Measurements from ENCODE around the gene PTRHD1.

The PTRHD1 gene

DNA sequence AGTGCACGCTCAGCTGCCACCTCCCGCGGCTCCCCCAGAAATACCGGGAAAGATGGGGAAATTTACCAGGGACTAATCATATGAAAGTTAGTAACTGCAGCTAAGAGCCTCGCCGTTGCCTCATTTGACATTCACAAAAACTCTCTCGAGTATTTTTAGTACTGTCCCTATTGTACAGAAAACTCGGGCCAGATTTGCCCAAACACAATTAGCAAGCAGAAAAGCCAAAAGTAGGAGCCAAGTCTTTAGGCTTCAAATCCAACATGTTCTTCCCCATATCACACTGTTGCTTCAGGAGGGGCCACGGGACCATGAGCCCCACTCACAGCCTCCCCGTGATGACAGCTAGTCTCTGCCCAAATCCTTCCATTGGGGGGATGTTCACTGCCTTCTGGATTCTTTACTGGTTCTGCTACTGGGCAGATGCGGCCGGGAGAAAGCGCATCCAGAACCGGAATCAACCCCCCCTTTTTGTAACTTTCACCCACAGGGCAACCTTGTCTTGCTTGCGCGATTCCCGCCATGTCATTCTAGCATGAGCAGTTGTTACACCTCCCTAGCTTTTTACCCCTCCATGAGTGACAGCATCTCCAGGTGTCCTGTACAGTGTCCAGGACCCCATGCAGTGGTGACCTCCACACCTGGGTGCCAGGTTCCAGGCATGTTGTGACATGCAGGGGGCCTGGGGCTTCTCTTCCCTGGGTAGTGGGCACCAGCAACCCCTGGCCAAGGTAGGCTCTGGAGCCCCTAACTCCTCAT is 35.2 kb upstream of the PTRHD1 start:
- DNase-seq, result no peak

DNA sequence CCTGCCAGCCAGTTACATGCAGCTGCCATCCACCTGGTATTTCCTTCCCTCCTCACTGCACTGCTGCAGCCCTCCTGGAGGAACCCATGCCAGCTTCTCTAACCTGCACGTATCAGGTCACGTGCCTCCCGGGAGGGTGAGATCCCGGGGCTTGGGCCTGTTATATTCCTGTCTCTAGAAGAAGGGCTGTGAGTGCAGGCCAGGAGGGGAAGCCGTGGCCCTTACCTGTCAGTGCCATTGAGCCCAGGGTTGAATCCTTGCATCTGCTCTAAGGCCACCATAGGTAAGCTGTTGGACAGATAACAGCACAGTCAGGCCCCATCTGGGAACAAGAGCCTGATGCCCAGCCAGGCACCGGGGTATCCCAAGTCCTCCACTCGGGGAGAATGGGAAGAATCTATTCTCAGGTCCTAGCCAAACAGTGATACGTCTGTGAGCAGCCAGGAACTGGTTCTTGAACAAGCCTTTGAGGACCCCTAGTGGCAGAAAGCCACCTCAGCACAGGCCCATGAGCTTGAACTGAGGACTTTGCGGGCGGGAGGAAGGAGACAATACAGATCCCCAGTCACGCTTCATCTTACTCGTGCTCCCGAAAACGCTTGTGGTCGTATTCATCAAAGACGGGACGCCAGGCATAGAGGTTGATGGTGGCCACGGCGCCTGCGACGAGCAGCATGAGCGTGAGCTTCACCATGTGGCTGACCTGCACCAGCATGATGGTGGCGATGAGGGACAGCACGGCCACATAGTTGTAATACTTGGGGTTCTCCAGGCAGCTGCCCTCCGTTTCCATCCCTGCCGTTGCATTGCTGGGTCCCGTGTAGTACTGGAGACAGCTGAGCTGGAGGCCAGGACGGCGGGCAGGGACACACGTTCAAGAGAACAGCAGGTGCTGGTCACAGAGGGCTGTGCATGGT is 34.4 kb upstream of the PTRHD1 start:
- peak; percentile 83 for DNase-seq

DNA sequence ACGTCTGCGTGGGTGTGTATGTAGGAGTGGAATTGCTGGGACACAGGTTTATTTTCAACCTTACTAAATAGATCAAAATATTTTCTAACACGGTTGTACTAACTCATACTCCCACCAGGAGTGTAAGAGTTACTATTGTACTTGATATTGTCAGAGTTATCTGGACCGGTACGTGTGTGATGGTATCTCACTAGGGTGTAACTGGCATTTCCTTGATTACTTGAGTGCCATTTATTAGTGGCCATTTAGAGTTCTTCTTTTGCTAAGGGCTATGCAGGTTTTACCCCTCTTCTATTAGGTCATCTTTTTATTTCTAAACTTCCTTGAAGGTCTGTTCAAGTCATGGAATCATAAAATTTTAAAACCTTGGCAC is 33.6 kb upstream of the PTRHD1 start:
- DNase-seq, result no peak

DNA sequence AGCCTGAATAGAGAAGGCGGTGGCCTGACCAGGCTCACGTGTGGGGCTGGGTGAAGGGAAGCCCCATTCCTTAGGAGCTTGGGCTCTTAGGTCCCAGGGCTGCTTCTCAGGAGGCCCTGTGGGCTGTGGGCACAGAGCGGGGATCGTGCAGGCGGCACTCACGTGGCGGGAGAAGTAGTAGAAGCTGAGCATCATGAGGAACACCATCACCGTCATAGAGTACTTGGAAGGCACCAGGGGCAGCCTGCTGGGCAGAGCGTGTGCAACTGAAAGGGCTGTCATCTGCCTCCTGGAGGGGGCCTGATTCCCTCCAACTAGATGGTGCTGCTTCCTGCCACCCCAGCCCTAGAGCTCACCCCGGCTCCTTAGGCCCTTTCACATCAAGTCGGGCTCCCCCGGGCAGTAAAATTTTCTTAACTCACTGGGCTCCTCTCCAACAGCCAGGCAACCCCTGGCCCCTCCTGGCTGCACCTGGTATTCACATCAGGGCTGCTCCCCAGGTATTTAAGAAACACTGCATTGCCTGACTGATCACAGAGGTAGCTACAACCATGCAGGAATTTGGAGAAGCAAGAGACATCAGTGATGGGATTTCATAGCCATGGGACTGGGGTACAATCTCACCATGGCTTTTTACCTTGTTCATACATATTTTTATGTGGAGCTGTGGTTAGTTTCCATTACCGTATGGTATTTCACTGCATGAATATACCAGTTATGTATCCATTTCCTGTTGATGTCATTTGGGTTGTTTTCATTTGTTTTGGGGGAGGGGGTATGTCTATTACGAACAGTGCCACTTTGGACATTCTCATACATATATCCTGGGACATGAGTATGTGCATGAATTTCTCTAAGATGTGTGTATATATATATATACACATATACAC is 32.9 kb upstream of the PTRHD1 start:
- no peak for DNase-seq

DNA sequence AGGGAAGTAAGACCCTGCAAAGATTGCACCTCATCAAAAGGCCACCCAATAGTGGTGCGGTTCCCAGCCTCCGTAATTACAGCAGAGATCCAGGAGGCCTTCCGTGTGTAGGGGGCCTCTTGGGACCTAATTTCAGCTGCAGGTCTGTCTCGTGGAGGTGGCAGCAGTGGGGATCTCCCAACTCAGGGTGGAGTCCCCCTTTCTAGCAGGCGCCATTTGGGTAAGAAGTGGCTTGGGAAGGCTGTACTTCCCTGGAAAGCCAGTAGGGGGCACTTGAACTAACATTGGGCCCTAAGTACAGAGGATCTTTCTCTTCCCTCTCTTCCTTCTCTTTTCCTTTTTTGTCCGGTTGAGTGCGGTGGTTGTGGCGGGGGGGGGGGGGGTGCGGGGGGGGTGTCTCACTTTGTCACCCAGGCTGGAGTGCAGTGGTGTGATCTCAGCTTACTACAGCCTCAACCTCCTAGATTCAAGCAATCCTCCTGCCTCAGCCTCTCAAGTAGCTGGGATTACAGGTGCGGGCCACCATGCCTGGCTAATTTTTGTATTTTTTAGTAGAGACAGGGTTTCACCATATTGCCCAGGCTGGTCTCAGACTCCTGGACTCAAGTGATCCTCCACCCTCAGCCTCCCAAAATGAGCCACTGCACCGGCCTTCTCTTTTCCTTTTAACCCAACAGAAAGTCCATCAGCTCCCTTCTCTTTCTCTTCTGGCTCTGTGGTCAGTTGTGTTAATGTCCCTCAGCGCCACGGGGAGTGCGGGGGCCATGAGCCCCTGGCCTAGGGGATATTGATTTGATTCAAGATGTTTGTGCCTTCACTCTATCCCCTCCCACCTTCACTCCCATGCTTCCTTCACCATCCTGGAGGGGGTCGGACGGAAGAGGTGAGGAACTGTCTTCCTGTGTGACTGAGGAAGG is 32.0 kb upstream of the PTRHD1 start:
- DNase-seq, result no peak

DNA sequence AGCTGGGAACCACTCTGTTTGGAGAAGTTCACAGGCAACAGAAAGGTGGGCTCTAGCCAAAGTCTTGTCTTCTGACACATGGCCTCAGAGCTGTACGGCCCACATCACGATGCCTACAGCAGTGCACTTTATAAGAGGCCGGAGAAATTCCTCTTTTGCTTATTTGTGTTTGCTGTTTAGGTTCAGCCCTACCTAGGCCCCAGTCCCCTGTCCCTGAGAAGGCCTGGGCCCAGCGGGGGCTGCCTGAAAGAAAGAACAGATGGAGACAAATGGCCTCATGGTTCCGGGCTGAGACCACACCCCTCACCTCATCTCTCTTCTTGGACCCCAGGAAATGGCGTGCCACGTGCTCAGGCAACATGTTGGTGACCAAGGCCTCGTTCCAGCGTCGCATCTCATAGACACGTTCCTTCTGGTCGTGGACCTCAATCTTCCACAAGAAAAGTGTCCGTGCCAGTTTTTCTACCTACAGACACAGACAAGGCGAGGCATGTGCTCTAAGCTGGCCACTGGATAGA is 30.9 kb upstream of the PTRHD1 start:
- no peak for DNase-seq

DNA sequence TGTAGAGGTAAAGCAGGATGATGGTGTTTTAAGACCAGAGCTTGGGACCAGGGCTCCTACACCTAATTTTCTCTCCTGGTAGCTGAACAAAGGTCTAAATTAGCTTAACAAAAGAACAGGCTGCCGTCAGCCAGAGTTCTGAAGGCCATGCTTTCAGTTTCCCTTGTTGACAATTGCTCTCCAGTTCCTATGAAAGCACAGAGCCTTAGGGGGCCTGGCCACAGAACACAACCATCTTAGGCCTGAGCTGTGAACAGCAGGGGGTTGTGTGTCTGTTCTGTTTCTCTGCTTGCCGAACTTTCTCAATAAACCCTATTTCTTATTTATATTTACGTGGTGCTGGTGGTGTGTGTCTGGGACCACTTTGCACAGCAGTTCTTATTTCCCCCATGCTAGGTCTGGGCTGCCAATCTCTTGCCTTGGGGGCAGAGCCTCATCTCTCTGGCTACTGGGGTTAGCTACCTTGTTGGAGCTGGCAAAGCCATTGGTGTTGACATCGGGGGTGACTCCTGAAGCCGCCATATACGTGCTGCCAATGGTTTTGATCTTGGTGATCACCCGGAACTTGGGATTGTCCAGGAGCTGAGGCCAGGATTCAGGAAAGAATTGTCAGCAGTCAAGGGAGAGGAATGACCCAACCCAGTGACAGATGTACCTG is 29.0 kb upstream of the PTRHD1 start:
- no peak for DNase-seq

DNA sequence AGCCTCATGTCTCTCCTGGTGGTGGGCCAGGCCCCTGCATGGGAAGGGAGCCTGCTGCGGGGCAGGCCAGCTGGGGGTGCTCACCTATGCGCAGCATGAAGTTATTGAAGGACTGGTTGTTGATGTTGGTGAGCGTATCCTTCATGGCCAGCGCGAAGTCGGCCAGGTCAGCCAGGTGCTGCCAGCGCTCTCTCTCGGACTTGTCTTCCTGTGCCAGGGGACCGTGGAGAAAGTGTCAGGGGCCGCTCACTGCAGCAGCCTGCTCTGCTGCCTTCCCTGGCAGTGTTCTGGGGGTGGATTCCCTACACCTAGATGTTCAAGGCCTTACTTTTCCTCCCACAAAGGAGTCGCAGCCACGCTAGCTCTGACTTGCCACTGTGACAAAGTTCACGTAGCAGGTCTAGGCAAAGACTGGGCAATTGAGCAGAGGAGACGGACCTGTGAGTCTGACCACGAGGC is 28.3 kb upstream of the PTRHD1 start:
- no peak for DNase-seq

DNA sequence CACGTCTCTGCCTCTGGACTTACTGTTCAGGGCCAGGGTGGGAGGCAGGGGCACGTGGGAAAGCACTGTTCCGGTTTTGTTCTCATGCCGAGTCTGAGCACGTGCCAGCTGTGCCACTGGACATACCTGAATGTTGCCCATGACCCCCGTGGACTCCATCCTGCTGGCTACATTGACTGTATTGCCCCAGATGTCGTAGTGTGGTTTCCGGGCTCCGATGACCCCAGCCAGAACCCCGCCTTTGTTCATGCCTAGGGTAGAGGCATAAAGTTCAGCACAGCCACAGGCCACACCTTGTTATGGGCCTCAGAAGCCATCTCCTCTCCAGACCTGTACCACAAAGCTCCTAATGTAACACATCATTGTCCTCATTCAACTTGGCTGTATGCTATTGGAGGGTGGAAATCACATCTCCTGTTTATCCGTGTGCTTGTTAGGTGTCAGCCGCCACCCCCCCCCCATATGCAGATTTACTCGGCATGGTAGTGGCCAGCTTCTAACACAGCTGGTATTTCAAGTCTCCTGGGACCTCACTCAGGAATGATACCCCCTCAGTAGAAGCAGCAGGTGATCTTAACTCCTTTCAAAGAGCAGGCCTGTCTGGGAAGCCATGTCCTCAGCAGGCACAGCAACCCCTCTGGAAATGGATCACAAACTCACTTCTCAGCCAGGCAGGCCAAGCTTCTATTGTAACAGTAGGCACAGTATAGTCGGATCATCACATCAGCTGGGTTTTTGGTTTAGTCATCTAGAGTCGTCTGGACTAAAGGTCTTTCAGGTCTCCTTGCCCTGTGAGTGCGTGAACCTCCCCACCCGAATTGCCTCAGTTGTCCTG is 27.6 kb upstream of the PTRHD1 start:
- DNase-seq, result no peak

DNA sequence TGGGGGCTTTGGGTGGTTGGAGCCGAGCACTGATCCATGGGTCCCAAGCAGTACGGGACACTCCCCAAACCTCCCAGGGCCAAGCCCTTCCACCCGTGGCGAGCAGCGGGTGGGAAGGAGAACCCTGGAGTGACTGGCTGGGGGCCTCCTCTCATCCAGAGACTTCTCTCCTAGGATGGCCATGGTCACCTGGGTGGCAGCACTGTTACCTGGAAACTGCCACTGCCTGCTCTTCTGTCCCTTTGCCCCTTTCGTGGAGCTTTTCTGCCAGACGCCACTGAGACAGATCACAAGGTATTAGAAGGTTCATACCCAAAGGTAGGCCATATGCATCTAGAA is 27.0 kb upstream of the PTRHD1 start:
- DNase-seq, result no peak

DNA sequence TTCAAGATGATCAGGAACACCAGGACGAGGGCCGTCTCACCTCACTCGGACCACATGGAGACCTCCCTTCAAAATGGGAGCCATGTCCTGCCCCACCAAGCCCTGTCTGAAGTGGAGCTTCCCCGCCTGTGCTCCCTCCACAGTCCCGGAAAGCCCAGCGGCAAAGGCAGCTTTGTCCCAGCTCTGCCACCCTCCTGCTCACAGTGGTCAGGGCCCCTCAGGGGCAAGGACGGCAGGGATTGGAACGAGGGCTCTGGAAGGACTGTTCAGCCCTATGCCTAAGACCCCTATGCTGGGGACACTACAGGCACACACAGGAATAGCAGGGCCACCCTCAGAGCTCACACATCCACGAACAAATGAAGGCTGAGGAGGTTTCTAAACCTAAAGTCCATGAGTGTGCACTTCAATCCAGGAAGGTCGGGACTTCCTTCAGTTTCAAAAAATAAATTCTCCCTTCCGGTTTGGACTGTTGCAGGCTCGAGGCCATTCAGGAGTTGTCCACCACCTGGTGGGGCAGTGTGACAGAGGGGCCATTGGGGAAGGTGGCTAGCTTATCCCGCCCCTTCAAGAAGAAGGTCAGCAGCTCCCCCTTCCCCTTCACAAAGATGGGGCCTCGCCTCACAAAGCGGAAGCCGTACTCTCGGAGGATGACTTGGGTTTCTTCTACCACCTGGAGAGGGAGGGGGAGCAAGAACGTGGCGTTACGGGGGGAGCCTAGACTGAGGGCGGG is 26.4 kb upstream of the PTRHD1 start:
- DNase-seq, result no peak

DNA sequence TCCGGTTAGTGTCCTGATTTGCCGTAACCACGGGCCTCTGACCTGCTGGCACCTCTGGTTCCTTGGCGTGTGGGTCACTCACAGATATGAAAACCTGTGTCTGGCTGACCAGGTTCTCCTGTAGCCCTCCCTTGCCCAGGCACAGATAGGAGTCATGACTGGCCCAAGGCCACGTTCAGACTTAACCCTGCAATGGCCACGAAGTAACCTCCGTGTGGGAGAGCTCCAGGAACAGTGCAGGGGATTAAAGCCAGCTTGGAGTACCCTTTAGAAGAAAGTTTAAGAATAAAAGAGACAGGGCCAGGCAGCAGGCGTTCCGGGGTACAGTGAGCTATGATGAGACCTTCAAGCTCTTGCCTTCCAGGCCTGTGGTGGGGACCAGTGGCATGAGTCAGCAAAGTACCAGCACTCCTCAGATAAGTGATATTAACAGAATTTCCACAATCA is 25.6 kb upstream of the PTRHD1 start:
- no peak for DNase-seq

DNA sequence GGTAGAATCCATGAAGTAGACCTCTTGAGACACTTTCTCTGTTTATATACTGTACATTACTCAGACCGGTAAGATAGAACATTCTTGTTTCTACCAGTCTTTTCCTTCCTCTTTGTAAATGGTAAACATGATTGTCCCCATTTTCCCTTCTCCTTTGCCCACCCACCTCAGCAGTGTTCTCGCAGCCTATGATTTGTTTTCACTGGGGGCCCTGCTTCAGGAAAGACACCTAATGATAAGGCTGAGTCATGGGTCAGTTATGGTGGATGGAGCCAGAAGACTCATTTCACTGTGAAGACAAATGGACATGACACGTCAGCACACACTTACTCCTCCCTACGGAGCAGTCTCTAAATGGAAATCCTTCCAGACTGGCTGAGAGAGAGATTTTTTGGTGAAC is 23.7 kb upstream of the PTRHD1 start:
- no peak for DNase-seq

DNA sequence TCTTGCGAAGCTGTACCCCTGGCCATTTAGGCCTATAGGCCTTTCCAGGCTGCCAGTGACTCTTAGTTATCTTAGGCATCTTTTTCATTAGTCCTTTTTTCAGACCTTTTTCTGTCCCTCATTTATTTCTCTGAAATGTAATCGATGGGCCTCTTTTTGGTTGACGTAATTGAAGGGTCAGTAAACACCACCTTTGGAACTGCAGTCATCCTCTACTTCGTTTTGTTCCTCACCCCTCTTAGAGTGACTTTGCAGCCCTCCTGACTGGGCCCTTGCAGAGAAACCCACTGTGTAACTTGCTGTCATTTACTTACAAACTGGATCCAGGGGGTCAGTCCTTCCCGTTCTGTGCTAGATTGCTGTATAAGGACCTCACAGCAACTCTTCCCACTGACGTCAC is 23.2 kb upstream of the PTRHD1 start:
- no peak for DNase-seq

DNA sequence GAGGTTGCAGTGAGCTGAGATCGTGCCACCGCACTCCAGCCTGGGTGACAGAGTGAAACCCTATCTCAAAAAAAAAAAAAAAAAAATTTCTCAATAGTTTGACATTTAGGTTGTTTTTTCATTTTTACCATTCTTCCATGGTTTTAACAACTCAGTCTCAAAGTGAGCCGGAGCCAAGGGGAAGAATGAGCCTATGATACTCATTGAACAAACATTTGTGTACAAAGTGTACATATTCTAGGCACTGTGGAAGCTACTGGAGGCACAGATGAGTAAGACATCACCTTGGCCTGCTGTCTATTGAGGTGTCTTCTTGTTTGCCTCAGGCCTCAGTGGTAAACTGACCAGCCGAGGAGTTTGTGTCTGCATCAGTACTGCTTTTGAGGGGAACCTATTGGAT is 22.0 kb upstream of the PTRHD1 start:
- DNase-seq, result no peak

DNA sequence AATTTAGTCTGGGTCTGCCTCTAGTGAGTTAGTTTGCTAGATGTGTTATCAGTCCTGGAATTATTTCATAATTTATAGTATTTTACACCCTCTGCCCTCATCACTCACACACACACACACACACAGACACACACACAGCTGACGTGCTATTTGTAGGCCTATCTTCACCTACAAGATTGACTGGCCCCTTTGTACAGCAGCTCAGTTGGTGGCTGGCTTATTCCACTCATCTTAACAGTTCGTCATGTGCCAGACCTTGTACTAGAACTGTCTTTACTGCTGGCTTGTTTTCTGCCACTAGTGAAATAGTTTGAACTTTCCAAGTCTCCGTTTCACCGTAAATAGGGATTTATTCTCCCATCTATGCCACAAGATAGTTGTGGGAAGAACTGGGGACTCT is 21.3 kb upstream of the PTRHD1 start:
- DNase-seq, result no peak

DNA sequence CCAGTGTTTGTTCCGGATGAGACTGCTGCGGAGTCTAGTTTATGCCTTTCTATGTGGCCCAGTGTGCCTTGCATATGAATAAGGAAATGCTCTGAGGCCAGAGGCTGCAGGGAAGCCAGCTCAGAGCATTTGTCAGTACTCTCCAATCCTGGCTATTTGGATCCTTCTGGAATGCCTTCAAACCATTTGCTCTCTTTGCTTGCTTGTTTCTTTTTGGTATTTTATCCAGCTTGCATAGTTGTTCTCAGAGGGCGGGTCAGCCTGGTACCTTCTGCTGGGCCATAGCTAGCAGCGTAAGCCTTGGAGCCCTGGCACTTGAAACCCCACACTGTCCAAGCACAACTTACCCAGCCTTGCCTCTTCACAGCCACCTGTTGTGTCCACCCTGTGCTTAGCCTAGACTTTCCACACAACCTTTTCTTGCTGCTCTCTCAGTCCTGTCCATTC is 20.5 kb upstream of the PTRHD1 start:
- no peak for DNase-seq

DNA sequence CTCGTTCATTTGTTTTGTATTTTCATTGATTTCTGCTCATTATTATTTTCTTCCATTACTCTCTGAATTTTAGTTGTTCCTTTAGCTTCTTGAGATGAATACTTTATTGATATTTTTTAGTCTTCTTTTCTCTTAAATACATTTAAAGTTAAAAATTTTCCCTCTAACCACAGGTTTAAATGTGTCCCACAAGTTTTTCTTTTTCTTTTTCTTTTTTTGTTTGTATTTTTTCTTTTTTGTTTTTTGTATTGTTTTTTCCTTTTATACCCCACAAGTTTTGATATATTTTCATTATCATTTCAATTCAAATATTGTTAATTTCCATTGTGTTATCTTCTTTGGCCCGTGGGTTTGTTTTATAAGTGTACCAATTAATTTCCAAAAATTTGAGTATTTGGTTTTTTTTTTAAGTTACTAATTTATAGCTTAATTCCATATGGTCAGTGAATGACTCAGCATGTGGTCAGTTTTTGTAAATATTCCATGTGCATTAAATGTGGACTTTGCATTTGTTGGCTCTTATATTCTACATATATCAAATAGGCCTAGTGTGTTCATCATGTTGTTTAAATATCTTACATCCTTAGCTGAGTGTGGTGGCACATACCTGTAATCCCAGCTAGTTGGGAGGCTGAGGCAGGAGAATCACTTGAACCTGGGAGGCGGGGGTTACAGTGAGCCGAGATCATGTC is 16.3 kb upstream of the PTRHD1 start:
- DNase-seq, result no peak

DNA sequence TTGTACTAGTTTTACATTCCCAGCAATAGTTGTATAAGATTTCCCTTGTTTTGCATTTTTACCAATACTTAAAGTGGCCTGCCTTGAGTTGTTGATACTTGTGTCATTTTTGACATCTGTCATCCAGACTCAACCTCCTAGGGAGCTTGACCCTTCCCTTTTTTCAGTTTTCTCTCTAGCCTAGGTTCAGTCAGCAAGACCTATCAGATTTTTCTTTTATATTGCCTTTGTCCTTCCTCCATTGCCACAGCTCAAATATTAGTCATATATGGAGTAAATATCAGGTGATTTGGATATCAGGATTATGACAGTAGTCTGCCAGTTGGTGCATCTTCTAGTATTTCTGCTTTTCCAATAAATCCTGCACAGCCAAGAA is 13.5 kb upstream of the PTRHD1 start:
- no peak for DNase-seq

Measured in NCI-H510A treated with DMSO at 0.1 percent for 48 hours (cell line).